Gastrocnemius medialis (tissue), 4 donors: ENCODE data around the gene AMT.

ENCODE experiments used
- POLR2A ChIP-seq, 2 donors: fragments of 450-650 bp; IDR thresholded peaks; one replicate each; pipeline ENCODE4 v1.6.1; 2017; ENCODE audit warnings: antibody characterized with exemption in 2 of 2, mild to moderate bottlenecking in 2 of 2, moderate library complexity in 2 of 2
- TF ChIP-seq, protein P1 (sequence below), 5 experiments: fragments of 450-650 bp in 3 of 5; fragments of 200-600 bp in 2 of 5; sonication (generic) in 2 of 5; IDR thresholded peaks in 4 of 5; conservative IDR thresholded peaks in 1 of 5; 1 replicate in 4 of 5; 2 replicates in 1 of 5; pipeline ENCODE4 v1.5.1; 2016 to 2019; ENCODE audit warnings: antibody characterized with exemption in 5 of 5, mild to moderate bottlenecking in 3 of 5, moderate library complexity in 3 of 5

DNA sequence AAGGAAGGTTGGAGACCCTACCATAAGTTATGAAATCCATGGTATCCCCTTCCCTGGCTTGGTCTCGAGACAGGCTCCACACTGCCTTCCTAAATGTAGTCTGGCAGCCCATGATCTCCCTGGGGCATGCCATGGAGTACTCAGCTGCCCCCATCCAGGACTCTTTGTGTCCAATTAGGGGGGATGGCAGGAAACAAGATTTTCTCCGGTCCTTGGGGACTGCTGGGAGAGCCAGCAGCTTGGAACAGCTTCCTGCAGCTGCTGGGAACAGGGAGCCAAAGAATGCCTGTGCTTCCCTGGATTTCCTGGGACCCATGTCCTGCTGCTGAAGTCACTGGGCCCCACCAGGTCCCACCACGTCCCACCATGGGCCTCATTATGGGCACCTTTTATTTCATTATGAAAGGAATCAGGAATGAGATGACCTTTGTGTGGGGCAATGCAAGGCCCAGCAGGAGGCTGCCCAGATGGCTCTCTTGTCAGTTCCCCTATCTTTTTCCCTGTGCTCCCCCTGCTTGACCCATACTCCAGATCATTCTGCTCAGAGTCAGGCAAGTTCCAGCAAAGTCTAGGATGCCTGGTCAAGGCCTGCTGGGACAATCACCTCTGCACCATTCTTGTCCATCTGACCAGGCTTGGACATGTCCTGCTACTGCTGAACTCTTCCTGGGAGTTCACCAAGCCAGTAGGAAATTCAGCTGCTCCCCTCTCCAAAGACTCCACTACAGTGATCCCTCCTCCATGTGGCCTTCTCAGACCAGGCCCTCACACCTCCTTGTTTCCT is 32.8 kb upstream of the AMT start:
- TF ChIP-seq, protein P1, sequence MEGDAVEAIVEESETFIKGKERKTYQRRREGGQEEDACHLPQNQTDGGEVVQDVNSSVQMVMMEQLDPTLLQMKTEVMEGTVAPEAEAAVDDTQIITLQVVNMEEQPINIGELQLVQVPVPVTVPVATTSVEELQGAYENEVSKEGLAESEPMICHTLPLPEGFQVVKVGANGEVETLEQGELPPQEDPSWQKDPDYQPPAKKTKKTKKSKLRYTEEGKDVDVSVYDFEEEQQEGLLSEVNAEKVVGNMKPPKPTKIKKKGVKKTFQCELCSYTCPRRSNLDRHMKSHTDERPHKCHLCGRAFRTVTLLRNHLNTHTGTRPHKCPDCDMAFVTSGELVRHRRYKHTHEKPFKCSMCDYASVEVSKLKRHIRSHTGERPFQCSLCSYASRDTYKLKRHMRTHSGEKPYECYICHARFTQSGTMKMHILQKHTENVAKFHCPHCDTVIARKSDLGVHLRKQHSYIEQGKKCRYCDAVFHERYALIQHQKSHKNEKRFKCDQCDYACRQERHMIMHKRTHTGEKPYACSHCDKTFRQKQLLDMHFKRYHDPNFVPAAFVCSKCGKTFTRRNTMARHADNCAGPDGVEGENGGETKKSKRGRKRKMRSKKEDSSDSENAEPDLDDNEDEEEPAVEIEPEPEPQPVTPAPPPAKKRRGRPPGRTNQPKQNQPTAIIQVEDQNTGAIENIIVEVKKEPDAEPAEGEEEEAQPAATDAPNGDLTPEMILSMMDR (IDR thresholded peaks at IDR 0.05 in 4 of 5, conservative IDR thresholded peaks at IDR 0.05 in 1 of 5) = no peak
- no peak for TF ChIP-seq POLR2A (IDR thresholded peaks at IDR 0.05)
